K562 treated with DMSO at 1 percent for 4 hours (cell line): ENCODE results near the gene ZCCHC24. TPM values are rescaled to one million over a fixed set of nuclear protein-coding genes. Genes with fewer than 3 reads are reported as not detected.

Experiments
- total RNA-seq: library from RNA; unstranded; fragments of 300-600 nt; gene quantifications from 2 replicates; pipeline ENCODE4 v1.2.3, GENCODE V29; 2022; ENCODE audit not compliant: insufficient read depth

The ZCCHC24 gene
- total RNA-seq = 19.9 and 20.4 TPM in 2 replicates

DNA sequence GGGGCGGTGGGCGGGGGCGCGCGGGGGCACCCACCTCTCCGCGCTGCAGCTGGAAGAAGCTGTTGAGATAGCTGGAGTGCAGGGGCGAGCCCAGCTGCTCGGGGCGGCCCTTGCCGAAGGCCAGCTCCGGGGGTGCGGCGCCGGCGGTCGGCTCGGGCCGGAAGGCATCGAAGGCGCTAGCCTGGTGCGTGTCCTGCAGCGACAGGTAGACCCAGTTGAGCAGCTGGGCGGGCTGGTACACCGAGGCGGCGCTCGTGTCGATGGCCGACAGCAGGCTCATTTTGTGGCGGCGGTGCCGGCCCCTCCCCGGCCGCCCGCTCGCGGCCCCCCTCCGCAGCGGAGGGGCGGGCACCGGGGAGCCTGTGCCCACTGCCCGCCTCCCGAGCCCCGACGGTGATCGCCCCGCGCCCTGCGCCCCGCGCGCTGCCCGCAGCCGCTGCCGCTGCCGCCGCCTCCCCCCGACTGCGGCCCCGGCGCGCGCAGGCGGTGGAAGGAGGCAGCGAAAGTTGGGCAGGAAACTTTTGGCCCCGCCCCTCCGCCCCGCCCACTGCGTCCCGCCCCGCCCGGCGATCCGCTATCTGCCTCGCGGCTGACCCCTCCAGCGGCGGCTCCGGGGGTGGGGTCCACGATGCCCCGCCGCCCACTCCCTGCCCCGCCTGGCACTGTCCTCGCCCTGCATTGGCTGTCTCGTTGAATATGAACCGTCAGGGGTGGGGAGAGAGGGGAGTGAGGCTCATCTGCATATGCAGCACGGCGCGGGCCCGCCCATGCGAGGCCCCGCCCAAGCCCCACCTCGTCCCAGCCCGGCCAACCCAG is at the start of gene ZCCHC24:
ZCCHC24 (minus strand) TSS at position 464 of the 816 bp plus-strand sequence; CDS start at position 280, 184 bp downstream.

DNA sequence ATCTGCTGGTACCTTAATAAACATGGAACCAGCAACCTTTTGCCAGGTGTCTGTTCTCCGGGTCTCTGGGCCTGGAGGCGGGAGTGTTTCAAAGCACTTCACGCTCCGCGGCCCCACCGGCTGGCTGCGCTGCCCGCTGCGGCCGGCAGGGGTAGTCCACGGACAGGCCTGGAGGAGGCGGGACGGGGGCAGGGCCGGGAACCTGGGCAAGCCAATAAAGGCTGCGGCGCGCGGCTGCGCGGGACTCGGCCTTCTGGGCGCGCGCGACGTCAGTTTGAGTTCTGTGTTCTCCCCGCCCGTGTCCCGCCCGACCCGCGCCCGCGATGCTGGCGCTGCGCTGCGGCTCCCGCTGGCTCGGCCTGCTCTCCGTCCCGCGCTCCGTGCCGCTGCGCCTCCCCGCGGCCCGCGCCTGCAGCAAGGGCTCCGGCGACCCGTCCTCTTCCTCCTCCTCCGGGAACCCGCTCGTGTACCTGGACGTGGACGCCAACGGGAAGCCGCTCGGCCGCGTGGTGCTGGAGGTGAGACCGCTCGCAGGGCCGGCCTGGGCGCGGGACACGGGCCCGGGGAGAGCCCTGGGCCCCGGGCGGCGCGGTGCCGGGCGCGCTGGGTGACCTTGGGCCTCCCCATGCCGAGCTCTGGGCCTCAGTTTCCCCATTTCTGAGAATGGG is 98.1 kb downstream of the ZCCHC24 start, which contains the start of gene PPIF:
PPIF (plus strand) TSS at position 244 of the 668 bp plus-strand sequence; CDS start at position 324, 80 bp downstream.

Other genes with a start within 250 kb of the ZCCHC24 start
- gene PPIF, start 98.2 kb downstream of the ZCCHC24 start, total RNA-seq = 115 and 133 TPM in 2 replicates
- gene EIF5AL1, start 66.9 kb upstream of the ZCCHC24 start, total RNA-seq = not detected in 2 replicates
- gene SFTPA2, start 114.8 kb upstream of the ZCCHC24 start, total RNA-seq = 2.0 TPM in 1 of 2 replicates, not detected in the other
- gene SFTPA1, start 165.3 kb upstream of the ZCCHC24 start, total RNA-seq = not detected in 2 replicates